Measurements from ENCODE around the gene CACNA1B. TPM values are rescaled to one million over a fixed set of nuclear protein-coding genes. Genes with fewer than 3 reads are reported as not detected.

CACNA1B gene
- total RNA-seq, 1 donor, result under 0.01 TPM

DNA sequence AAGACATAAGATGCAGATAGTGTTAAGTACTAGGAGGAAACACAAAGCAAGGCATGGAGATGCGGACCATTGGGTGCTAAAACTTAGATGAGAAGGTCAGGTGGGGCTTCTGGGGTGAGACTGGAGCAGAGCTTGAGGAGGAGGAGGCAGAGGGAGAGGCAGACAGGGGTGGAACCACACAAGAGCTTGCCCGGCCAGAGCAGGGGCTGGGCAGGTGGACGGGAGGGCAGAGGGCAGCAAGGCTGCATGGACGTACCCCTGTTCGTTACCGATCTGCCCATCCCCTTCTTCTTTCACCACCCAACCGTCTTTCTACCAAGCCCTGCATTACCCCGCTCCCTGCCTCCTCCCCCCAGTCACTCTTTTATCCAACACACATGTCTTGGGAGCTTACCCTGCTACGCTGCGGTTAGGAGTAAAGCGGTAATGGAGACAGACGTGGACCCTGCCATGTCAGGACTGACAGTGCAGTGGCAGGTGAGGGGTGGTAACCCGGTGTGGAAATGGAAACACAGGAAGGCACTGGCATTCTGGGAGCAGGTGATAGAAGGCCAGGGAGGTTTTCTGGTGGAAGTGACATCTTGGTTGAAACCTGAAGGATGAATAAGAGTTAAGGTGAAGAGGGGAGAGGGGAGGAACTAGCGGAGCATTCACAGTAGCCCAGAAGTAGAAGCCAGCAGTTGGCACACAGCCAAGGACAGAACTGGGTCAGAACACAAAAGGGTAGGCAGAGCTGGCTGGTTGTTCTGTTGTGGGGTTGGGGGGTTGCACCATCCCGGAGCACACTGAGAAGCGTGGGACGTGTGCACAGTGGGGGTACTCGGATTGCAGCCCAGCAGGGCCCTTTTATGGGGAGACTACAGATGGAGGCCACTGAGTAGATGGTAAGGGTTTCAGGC, 167.2 kb downstream of the CACNA1B start:
- Histone ChIP-seq H3K27ac (ENCODE audit: low read depth, low read length) (no peak overlapping the region), H3K36me3 (ENCODE audit: insufficient read depth, low read length) (no peaks in the 10 kb centered on the region), H3K4me2 (ENCODE audit: insufficient read depth, low read length) (no peak overlapping the region), H2AFZ (ENCODE audit: low read length) (no peak overlapping the region), H3K9me3 (ENCODE audit: low read depth, low read length) (no peaks in the 10 kb centered on the region), H3K4me3 (ENCODE audit: insufficient read depth, low read length) (no peak overlapping the region), H3K79me2 (ENCODE audit: insufficient read depth, low read length) (no peaks in the 10 kb centered on the region), H3K4me1 (ENCODE audit: insufficient read depth, low read length) (no peaks in the 10 kb centered on the region), H4K20me1 (ENCODE audit: insufficient read depth, low read length) (no peaks in the 10 kb centered on the region), H3K27me3 (ENCODE audit: insufficient read depth, low read length) (no peaks in the 10 kb centered on the region)
- no peak for DNase-seq (ENCODE audit: insufficient read length, low spot score, missing footprints)
- TF ChIP-seq, protein P1, sequence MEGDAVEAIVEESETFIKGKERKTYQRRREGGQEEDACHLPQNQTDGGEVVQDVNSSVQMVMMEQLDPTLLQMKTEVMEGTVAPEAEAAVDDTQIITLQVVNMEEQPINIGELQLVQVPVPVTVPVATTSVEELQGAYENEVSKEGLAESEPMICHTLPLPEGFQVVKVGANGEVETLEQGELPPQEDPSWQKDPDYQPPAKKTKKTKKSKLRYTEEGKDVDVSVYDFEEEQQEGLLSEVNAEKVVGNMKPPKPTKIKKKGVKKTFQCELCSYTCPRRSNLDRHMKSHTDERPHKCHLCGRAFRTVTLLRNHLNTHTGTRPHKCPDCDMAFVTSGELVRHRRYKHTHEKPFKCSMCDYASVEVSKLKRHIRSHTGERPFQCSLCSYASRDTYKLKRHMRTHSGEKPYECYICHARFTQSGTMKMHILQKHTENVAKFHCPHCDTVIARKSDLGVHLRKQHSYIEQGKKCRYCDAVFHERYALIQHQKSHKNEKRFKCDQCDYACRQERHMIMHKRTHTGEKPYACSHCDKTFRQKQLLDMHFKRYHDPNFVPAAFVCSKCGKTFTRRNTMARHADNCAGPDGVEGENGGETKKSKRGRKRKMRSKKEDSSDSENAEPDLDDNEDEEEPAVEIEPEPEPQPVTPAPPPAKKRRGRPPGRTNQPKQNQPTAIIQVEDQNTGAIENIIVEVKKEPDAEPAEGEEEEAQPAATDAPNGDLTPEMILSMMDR (IDR thresholded peaks at IDR 0.05; ENCODE audit: extremely low read depth, low read depth, low read length), result no peak

DNA sequence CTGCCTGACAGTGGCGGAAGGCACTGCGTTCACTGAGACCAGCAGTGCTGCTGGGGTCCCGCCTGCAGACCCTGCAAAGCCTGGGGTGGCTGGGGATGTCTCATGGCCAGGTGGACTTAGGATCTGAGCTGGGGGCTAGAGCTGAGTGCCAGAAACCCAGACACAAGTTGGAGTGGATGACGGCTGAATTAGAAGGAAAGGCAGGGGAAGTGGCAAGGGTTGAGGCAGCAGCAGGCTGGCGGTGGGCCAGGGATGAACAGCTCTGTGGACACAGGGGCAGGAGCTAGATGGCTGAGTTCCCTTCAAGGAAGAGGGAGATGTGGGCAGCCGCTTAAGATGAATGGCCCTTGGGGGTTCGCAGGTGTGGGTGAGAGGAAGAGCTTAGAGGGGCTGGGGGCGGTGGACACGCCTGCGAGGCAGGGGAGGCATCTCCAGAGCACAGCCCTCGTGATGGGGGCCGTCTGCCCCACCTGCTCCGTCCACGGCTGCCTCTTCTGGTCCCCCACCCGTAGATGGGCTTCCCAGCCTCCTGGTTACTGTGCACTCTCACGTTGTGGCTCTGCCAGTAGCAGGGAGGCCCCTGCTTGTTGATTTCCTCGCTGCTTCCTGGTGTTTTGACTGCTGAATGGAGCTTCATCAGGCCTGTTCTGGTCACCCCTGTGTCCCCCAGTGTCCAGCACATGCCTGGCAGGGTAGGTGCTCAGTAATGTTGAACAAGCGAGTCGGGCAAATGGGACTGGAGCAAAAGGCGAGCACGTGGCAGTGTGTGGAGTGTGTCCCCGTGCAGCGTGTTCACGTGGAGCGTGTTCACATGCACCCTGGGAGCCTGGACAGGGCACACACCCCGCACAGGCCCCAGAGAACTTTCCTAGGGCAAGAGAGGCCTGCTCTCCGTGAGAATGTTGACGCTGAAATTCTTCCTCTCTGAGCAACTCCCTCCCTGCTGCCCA, 168.2 kb downstream of the CACNA1B start:
- H3K27ac ChIP-seq (ENCODE audit: low read depth, low read length), result no peak overlapping the region
- no peaks in the 10 kb centered on the region for H3K4me1 ChIP-seq (ENCODE audit: insufficient read depth, low read length)
- no peak overlapping the region for H3K4me2 ChIP-seq (ENCODE audit: insufficient read depth, low read length)
- no peaks in the 10 kb centered on the region for H4K20me1 ChIP-seq (ENCODE audit: insufficient read depth, low read length)
- H2AFZ ChIP-seq (ENCODE audit: low read length), result no peak overlapping the region
- TF ChIP-seq, protein P1 (IDR thresholded peaks at IDR 0.05; ENCODE audit: extremely low read depth, low read depth, low read length), result no peak
- H3K79me2 ChIP-seq (ENCODE audit: insufficient read depth, low read length), result no peaks in the 10 kb centered on the region
- H3K4me3 ChIP-seq (ENCODE audit: insufficient read depth, low read length), result no peak overlapping the region
- no peaks in the 10 kb centered on the region for H3K9me3 ChIP-seq (ENCODE audit: low read depth, low read length)
- no peaks in the 10 kb centered on the region for H3K36me3 ChIP-seq (ENCODE audit: insufficient read depth, low read length)
- DNase-seq (ENCODE audit: insufficient read length, low spot score, missing footprints), result no peak
- H3K27me3 ChIP-seq (ENCODE audit: insufficient read depth, low read length), result no peaks in the 10 kb centered on the region

- H3K4me2 ChIP-seq (ENCODE audit: insufficient read depth, low read length), result no peak overlapping the region
- no peak for DNase-seq (ENCODE audit: insufficient read length, low spot score, missing footprints)
- H3K27ac ChIP-seq (ENCODE audit: low read depth, low read length), result no peak overlapping the region
- no peaks in the 10 kb centered on the region for H3K27me3 ChIP-seq (ENCODE audit: insufficient read depth, low read length)
- H3K9me3 ChIP-seq (ENCODE audit: low read depth, low read length), result no peaks in the 10 kb centered on the region
- H3K36me3 ChIP-seq (ENCODE audit: insufficient read depth, low read length), result no peaks in the 10 kb centered on the region
- no peaks in the 10 kb centered on the region for H3K79me2 ChIP-seq (ENCODE audit: insufficient read depth, low read length)
- no peaks in the 10 kb centered on the region for H3K4me1 ChIP-seq (ENCODE audit: insufficient read depth, low read length)
- no peak overlapping the region for H3K4me3 ChIP-seq (ENCODE audit: insufficient read depth, low read length)
- H4K20me1 ChIP-seq (ENCODE audit: insufficient read depth, low read length), result no peaks in the 10 kb centered on the region
- TF ChIP-seq, protein P1 (IDR thresholded peaks at IDR 0.05; ENCODE audit: extremely low read depth, low read depth, low read length), result no peak
- H2AFZ ChIP-seq (ENCODE audit: low read length), result no peak overlapping the region
These were observed 169.2 kb downstream of the CACNA1B start for GRCh38 chr9:138046641-138047301.
